HG02642 (cell line): ENCODE data around the gene ADAM12.

Source experiments
- ATAC-seq: cut with Tn5 transposase; IDR thresholded peaks from one replicate; pipeline ENCODE4 v1.9.1; 2021; ENCODE audit warnings: mild to moderate bottlenecking; ENCODE audit not compliant: unreplicated experiment, poor library complexity

ADAM12 gene

GRCh38 chr10:126331101-126331500, 57.2 kb downstream of the ADAM12 start:
- ATAC-seq, result no peak

GRCh38 chr10:126324826-126325225, 63.5 kb downstream of the ADAM12 start:
- no peak for ATAC-seq

DNA sequence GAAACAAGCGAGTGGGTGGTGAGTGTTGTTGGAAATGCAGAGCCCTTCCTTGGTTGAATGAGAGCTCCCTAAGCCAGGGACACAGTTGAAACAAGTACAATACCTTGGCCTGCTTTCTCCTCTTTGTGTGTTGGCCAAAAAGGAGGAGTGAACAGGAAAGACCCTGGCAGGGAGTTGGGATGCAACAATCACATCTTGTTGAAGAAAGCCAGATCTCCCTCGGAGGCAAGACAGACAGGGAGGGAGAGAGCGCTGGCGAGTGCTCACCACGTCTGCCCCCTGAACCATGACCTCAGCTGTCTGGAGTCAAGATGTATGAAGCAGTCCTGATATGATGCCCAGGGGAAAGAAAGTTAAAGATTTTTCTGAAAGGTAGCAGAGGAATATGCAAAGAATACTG, 66.8 kb downstream of the ADAM12 start:
- ATAC-seq, result no peak

DNA sequence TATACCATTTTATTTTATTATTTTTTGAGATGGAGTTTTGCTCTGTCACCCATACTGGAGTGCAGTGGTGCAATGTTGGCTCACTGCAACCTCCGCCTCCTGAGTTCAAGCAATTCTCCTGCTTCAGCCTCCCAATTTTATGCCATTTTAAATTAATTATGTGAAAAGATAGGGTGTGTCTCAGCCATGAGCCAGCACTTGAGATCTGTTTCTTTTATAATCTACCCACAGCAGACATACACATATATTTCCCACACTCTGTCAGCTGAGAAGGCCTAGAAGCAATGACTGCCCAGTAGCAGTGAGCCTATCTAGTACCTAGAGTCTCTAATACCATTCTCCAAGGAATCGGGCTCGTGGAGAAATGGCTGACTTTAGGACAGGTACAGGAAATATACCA, 70.5 kb downstream of the ADAM12 start:
- ATAC-seq, result no peak

DNA sequence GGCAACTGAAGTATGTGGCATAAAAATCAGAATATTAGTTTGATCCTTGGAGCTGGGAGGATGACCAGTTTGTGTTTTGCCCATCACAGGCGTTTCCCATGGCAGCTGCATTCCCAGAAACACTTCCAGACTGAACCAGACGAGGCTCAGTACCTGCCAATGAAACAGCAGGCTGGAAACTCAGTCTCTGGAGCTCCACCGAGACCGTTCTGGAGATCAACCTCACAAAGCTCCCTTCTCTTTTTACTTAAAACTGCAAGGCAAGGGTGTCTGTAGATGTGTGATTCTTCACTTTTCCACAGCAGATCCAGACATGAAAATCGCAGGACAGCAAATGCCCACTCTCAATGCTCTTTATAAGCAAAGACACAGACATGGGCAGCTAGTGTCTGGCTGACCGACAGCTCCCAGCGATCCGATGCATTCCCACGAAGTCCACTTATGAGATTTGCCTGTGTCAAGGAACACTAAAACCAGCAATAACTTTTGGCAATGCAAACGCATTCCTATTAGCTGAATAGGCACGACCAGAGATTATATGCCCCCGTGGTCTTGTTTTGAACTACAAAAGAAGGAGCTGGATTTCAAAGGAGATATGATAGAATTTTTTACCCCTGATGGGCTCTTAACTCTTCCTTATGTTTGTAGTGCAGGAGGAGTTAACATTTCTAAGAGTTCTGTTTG, 72.6 kb downstream of the ADAM12 start:
- ATAC-seq, result no peak

GRCh38 chr10:126314863-126315493, 73.3 kb downstream of the ADAM12 start:
- no peak for ATAC-seq

DNA sequence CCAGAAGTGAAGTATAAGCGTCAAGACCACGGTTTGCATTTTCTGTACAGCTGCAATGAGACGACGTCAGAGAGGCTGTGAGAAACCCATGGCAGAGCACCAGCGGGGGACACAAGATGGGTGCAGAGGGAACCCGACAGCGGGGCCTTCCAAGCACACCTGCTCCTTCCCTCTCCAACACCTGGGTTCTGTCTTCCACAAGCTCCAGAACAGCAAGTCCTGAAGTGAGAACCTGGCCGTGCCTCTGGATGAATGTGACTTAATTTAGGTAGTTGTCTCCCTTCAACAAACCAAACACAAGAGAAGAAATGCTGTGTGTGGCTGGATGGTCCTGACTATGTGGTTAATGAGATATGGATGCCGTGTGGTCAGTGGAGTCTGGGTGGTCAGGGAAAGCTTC, 76.1 kb downstream of the ADAM12 start:
- ATAC-seq, result no peak

DNA sequence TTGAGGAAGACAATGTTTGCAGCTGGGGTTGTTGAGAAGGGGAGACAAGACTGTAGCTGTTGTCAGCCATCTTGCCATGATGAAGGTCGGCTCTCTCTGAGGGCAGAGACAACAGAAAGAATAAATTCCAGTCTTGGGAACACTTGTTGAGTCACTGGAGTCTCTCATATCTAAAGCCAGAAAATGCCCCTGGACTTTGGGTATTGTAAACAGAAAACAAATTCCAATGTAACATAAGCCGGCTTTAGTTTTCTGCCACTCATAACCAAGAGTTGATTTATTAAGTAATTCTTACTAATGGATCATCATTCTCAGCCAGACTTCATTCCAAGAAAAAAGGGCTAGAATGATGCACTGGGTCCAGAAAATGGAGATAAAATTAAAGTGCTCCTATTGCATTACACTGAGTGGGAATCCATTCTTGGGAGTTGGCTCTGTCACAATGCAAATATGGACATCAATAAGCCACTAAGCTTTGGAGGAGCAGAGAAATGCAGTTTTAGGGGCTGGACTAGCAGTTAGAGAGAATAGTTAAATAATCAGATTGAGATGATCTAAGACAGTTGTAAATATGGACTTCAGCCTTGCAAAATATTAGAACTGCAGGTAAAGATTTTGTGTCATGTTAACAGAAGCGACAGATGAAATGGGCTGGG, 78.9 kb downstream of the ADAM12 start:
- ATAC-seq, result no peak

- no peak for ATAC-seq
Observed at GRCh38 chr10:126302826-126303665, 85.2 kb downstream of the ADAM12 start.

DNA sequence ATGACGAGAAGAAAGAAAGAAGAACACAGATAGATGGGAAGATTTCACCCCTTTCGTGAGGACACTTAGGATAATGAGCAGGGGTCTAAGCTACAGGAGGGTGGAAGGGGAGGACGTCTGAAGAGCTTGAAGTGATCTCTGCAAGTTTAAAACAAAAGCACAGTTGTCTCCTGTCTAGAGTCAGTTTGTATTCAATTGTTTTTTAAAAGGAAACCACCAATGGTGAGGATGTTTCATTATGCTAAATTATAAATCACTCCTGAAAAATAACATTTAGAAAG, 85.9 kb downstream of the ADAM12 start:
- no peak for ATAC-seq

- ATAC-seq, result no peak
Observed at GRCh38 chr10:126301701-126302475, 86.4 kb downstream of the ADAM12 start.

- ATAC-seq, result no peak
Observed at GRCh38 chr10:126294451-126294850, 93.8 kb downstream of the ADAM12 start.

DNA sequence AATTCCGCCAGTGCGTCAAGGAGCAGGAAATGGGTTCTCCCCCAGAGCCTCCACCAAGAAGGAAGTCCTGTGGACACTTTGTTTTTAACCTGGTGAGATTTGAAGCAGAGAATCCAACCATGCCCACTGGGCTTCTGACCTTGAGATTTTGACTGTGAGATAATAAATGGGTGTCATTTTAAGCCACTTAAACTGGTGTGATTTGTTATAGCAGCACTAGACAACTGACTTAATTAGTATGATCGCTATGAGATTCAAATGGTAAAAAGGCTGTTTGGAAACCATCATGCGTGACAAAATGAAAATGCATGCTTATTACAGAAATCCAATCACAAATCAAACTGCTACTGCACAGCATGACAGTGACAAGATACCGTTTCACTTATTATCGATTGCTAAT, 98.0 kb downstream of the ADAM12 start:
- ATAC-seq, result no peak

GRCh38 chr10:126288547-126289493, 99.5 kb downstream of the ADAM12 start:
- no peak for ATAC-seq

- no peak for ATAC-seq
Observed at GRCh38 chr10:126286256-126286780, 102.0 kb downstream of the ADAM12 start.

DNA sequence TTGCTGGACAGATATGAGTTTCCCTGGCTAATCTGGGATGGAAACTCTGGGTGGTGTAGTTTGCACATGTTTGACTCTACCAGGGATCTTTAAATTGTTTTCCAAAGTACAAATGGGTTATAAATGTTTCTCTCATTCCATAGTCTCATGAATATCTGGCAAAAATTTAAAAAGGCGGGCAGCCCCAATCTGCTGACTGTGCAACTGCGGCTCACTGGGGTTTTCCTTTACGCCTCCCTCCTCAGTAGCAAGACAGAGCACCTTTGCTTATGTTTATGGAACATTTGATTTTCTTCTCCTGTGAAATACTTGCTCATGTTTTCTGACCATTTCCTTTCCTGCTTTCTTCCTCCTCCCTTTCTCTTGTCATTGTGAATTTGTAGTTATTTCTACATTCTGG, 105.0 kb downstream of the ADAM12 start:
- no peak for ATAC-seq

GRCh38 chr10:126278851-126279250, 109.4 kb downstream of the ADAM12 start:
- no peak for ATAC-seq

GRCh38 chr10:126277181-126277580, 111.1 kb downstream of the ADAM12 start:
- no peak for ATAC-seq

DNA sequence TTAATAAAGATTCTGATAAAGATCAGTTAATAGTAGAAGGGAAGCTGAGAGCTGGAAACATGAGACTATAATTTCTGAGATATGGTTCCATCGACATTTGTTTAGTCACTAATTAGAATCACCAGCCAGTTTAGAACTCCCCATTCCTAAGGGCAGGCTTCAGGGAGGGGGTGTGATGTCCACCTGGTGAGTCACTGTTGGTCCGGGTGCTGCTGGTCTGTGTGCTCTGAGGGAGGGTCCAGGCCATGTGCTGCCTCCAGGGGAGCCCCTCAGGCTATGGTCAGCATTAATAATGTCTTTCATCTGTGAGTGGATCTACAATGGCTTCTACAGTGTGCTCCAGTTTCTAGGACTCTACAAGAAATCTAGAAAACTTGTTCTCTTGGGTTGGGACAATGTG, 115.8 kb downstream of the ADAM12 start:
- ATAC-seq, result no peak
